Stimulated activated CD8-positive, alpha-beta memory T cell treated with anti-CD3 and anti-CD28 coated beads, Interleukin-7, amount 100 ng/mL, for 48 hours (primary cell): Measurements from ENCODE around the gene NAPSA.
"Not testable (repeated sequence)": the region's sequence is repeated elsewhere in the genome, so short reads cannot be mapped to it uniquely, and the experiment has no call there.

Source experiments
- DNase-seq, 2 donors: peaks; one replicate each; pipeline ENCODE4 v3.0.0-alpha.2; 2020; ENCODE audit warnings: low read depth in 1 of 2; ENCODE audit errors: extremely low read depth in 1 of 2

Gene NAPSA

DNA sequence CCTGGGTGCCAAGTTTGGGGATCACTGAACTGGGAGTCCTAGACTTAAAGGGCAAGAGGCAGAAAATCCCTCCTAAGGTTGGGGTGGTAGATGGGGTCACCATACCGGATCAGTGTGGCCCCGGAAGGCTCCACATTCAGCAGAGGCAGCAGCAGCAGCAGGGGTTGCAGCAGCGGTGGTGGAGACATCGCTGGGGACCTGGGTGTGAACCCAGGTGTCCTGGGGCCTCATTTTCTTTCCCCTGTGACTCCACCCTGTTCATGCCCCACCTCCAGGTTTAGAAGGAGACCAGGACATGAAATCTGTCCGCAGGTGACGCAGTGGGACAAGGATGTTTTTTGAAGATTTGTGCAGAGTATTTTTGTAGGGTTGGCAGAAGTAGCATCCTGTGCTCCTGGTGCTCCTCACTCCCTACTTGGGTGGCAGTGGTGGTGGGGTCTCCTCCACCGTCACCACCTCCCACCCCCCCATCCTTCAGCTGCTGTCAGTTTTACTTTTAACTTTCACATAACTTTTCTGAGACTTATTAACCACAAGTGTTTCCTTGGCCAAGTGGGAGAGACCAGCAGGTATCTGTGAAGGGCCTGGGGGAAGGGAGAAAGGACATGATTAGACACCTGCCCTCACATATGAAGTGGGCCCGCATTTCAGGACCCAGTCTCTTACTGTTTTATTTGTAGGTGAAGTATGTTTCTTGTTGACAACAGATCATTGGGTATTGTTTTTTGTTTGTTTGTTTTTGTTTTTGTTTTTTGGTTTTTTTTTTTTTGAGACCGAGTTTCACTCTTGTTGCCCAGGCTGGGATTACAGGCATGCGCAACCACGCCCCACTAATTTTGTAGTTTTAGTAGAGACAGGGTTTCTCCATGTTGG is at the start of gene NAPSA:
NAPSA (minus strand) TSS at position 206 of the 873 bp plus-strand sequence; CDS start at position 188, 18 bp downstream.
- DNase-seq: no peak

DNA sequence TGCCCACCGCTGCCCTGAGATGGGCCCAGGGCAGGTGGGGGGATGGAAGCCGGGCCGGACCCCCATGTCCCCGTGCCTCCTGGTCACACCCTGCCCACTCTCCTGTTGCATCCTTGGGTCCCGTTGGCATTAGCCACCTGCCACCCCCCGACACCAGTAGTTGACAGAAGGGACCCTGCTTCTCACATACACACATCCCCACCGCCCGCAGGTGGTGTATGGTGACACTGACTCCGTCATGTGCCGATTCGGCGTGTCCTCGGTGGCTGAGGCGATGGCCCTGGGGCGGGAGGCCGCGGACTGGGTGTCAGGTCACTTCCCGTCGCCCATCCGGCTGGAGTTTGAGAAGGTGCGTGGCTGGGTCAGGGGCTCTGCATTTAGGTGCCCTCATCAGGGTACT is 48.1 kb upstream of the NAPSA start:
- DNase-seq: no peak

DNA sequence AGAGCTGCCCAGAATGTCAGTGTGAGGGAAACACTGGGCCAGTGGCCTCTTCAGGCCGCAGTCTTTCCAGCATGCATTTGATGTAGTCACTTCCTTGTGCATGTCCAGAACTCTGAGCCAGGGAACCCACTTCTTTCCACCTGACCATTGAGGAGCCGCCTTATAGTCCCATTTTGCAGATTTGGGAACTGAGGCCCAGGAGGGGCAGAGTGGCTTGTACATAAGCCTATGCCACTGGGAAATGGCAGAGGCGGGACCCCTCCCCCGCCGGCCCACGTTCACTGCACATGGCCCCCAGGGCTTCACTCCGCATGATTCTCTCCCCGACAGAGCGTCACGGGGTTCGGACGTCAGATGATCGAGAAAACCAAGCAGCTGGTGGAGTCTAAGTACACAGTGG is 47.7 kb upstream of the NAPSA start:
- DNase-seq: no peak

DNA sequence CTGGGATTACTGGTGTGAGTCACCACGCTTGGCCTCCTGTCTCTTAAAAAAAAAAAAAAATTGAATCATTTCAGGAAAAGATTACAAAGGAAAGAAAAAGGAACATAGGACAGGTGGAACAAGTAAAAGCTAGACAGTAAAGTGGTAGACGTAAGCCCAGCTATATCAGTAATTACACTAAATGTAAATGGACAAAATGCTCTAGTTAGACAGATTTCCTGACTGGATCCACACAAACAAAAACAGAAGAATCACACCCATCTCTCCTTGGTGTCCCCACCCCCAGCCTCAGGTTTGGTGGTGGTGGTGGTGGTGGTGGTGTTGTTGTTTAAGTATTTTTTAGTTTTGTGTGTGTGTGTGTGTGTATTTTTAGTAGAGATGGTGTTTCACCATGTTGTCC is 47.0 kb upstream of the NAPSA start:
- DNase-seq: no peak

DNA sequence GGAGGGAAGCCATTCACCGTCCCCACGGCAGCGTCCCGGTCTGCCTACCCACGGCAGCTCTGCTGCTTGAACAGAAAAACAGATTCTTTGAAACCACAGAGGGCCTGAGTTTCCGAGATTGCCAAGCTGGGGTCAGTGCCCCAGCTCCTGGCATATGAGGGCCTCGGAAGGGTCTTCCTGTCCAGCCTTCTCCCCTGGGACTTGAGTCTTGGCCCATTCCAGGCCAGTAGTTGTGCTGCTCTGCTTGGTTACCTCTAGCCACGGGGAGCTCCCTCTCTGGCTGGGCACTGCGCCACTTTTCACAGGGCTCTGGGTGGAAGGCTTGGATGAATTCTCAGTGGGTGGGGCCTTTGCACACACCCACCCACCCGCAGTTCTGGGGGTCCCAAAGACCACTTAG is 44.7 kb upstream of the NAPSA start:
- no peak for DNase-seq

DNA sequence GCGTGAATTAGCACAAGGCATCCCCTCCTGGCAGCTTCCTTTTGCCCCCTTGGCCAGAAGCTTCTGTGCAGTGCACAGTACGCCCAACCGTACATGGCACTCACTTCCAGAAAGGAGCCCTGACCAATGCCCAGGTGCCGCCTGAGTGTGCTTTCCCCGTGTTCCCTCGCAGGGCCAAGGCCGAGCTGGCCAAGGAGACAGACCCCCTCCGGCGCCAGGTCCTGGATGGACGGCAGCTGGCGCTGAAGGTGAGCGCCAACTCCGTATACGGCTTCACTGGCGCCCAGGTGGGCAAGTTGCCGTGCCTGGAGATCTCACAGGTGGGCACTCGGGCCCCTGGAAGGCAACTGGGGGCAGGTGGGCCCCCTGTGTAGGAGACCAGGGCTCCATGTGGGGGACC is 43.9 kb upstream of the NAPSA start:
- no peak for DNase-seq

DNA sequence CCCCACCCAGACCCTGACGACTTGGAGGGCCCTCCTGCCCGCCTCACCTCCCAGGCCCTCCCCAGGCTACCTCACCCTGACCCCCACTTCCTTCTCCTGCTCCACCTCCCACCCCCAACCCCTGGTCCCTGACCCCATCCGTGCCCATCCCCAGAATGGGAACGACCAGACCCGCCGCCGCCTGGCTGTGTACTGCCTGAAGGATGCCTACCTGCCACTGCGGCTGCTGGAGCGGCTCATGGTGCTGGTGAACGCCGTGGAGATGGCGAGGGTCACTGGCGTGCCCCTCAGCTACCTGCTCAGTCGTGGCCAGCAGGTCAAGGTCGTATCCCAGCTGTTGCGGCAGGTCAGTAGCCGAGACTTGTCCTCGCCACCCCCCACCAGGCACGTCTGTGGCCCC is 41.4 kb upstream of the NAPSA start:
- DNase-seq: no peak

DNA sequence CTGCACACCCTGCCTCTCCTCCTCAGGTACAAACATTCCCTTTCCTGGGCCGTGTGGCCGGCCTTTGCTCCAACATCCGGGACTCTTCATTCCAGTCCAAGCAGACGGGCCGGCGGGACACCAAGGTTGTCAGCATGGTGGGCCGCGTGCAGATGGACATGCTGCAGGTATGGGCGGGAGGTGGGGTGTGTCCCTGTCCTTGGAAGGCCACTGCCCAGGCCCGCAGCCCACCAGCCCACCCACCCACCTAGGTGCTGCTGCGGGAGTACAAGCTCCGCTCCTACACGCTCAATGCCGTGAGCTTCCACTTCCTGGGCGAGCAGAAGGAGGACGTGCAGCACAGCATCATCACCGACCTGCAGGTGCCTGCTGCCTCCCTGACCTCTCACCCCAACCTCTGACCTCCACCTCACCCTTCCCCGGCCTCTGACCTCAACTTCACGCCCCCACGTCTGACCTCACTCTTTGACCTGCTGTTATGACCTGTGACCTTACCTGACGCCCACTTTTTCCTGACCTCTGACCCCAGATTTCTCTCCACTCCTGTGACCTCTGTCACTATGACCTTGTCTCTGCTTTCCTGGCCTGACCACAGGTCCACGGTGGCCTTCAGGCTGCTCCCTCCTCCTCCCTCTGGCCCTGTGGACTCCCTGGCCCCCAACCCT is 40.8 kb upstream of the NAPSA start:
- DNase-seq: no peak

DNA sequence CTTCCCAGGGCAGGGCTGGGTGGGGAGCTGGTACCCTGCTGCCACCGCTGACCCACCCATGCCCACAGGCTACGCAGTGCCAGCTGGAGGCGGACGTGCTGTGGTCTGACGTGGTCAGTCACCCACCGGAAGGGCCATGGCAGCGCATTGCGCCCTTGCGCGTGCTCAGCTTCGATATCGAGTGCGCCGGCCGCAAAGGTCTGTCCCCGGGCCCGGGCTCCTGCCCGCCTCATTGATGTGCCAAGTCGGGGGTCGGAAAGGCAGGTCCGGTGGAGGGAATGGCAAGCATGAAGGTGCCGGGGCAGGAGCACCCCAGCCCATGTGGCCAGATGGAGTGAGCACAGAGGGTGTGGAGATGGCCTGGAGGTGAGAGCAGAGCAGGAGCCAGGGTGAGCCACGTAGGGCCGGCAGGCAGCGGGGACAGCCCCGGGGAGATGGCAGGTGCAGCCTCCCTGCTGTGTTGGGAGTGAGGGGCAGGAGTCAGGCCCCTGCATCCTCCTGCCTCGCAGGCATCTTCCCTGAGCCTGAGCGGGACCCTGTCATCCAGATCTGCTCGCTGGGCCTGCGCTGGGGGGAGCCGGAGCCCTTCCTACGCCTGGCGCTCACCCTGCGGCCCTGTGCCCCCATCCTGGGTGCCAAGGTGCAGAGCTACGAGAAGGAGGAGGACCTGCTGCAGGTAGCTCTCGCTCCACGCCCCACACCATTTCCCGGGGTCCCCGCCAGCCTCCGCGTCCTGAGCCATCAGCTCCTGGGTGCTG is 37.3 kb upstream of the NAPSA start:
- DNase-seq: no peak

DNA sequence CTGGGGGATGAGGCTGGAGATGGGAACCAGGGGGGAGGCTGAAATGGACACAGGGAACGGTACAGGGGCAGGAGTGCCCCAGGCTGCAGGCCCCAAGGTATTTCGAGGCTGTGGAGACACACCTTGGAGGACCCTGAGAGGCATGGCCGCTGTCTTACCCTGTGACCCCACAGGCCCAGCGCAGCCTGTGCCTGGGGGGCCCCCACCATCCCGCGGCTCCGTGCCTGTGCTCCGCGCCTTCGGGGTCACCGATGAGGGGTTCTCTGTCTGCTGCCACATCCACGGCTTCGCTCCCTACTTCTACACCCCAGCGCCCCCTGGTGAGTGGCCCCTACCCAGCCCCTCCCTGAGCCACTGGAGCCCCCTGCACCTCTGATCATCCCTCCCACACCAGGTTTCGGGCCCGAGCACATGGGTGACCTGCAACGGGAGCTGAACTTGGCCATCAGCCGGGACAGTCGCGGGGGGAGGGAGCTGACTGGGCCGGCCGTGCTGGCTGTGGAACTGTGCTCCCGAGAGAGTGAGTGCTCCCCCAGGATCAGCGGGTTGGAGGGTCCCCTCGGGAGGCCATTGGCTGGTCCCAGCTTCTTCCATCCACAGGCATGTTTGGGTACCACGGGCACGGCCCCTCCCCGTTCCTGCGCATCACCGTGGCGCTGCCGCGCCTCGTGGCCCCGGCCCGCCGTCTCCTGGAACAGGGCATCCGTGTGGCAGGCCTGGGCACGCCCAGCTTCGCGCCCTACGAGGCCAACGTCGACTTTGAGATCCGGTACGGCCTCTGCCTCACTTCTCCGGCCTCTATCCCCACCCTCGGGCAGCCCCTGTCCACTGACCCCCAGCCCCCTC is 36.4 kb upstream of the NAPSA start:
- no peak for DNase-seq

DNA sequence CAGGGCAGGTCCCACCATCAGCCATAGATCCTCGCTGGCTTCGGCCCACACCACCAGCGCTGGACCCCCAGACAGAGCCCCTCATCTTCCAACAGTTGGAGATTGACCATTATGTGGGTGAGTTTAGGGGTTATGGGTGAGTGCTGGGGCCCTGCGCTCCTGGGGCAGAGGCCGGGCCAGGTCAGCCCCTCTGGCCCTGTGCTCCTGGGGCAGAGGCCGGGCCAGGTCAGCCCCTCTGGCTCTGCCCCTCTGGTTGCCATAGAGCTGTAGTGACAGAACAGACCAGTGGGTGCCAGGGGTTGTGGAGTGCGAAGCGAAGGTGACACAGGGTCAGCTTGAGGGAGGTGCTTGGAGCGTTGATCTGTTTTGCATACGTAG is 33.9 kb upstream of the NAPSA start:
- DNase-seq: no peak

DNA sequence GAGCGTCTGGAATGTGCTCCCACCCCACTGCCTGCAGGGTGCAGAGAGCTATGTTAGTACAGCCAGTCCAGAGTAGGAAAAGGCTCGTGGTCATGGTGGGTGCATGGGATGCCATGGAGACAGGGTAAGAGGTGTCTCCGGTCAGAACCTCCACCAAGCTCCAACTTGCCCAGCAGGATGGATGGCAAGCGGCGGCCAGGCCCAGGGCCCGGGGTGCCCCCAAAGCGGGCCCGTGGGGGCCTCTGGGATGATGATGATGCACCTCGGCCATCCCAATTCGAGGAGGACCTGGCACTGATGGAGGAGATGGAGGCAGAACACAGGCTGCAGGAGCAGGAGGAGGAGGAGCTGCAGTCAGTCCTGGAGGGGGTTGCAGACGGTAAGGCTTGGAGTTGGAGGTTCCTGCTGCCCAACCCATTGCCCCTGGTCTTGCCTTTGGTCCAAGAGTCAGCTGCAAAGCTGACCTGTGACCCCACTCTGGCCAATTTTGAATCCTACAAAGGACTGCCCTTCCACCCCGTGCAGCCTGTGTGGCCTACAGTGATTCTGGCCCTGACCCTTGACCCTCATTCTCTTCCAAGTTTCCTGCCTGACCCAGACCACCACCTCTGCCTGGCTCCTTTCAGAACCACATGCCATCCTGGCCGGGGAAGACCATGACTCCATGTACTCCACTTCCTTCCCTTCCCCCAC is 33.4 kb upstream of the NAPSA start:
- no peak for DNase-seq

DNA sequence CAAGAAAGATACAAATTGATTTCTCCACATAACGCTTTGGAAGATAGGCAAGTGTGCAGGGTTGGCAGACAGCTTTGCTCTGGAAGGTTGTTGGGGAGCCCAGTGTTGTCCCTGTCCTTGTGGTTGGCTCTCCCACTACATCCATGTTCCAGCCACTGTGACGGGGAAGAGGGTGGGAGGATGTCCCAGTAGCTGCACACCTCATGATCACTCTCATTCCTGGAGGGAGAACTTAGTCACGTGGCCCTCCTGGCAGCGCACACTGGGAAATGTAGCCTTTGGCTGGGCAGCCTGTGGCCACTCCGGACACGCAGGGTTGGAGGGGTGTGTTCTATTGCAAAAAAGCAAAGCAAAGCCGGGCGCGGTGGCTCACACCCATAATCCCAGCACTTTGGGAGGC is 28.6 kb upstream of the NAPSA start:
- DNase-seq: no peak

DNA sequence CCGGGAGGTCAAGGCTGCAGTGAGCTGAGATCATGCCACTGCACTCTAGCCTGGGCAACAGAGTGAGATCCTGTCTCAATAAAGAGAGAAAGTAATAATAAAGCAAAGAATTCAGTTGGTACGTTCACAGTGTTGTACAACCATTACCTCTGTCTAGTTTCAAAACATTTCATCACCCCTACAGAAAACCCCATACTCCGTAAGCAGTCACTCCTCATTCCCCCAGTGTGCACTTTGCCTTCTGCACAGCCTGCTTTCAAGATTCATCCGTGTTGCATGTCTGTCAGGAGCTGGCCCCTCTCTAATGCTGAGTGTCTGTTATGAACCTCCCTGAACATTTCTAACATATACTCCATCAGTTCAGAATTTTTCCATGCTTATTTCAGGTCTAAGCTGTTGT is 28.1 kb upstream of the NAPSA start:
- DNase-seq: no peak

DNA sequence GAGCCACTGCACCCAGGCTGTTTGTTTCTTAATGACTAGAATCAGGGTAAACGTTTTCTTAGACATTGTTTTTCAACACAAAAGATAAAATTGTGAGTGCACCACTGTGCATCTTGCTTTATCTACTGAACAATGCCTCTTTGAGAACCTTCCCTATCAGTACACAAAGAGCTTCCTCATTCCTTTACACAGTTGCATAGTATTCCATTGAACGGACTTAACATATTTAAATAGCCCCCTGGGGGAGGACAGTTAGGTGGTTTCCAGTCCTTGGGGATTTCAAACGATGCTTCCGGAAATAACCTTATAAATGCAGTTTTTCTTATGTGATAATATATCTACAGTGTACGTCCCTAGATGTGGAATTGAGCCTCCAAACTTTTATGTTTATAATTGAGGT is 27.3 kb upstream of the NAPSA start:
- no peak for DNase-seq

DNA sequence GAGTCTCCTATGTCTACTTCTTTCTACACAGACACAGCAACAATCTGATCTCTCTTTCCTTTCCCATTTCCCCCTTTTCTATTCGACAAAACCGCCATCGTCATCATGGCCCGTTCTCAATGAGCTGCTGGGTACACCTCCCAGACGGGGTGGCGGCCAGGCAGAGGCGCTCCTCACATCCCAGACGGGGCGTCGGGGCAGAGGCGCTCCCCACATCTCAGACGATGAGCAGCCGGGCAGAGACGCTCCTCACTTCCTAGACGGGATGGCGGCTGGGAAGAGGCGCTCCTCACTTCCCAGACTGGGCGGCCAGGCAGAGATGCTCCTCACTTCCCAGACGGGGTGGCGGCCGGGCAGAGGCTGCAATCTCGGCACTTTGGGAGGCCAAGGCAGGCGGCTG is 25.5 kb upstream of the NAPSA start:
- not testable (repeated sequence) for DNase-seq

DNA sequence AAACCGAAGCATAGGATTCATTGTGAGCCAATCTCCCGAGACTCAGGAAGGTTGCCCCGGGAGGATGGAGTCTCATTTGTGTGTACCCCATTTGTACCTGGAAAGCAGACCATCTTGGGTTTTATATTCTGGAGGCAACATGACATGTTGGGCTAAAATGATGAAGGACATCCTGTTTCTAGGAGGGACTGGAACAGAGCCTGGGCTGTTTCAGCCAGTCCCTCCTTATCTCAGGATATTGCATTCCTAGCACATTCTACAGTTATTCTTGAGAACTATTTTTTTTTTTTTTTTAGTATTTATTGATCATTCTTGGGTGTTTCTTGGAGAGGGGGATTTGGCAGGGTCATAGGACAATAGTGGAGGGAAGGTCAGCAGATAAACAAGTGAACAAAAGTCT is 24.9 kb upstream of the NAPSA start:
- DNase-seq: not testable (repeated sequence)

DNA sequence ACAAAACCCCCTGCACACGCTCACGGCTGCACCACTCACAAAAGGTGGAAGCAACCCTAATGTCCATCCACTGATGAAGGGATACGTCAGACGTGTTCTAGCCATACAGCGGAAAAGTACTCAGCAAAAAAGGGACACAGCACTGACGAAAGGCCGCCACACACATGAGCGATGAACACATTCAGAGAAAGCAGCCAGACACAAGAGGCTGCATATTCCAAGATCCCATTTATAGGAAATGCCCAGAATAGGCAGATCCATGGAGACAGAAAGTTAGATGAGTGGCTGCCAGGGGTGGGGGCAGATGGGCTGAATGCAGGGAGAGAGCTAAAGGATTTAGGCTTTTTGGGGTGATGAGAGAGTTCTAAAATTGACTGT is 22.4 kb upstream of the NAPSA start:
- DNase-seq: no peak

DNA sequence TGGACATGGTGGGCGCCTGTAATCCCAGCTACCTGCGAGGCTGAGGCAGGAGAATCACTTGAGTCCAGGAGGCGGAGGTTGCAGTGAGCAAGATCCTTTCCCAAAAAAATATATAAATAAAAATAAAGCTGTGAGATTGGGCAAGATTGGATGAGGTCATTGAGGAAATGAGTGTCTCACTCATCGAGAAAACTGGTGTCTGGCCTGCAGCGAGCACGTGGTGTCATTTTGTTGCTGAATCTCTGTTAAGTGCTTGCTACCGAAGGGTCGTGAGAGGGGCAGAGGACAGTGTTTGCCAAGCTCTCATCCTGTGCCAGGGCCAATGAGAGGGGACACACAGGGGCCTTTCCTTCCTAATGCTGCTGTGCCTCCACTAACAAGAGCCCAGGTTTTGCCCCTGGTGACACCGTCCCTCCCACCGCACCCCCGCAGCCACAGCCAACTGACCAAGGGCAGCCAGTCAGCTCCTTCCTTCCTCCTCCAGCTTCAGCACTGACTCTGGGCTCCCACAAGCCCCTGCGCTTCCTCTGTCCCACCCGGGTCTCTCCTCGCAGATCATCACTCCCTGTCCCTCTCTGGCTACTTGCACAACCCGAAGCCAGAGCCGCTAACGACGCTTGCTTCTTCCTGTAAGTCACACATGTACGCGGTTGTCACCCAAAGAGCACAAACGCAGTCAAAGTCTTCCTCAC is 21.9 kb upstream of the NAPSA start:
- DNase-seq: no peak
